D721Med (cell line): ENCODE results near the gene SETD5.

Experiments
- DNase-seq: peaks from one replicate; pipeline ENCODE4 v3.0.0; 2011; ENCODE audit warnings: low spot score; ENCODE audit not compliant: insufficient read length
- FAIRE-seq: peaks from 2 replicates; lab custom pipeline; 2011; peaks lifted over from hg19 to GRCh38; lab: Jason Lieb, UNC
- CTCF ChIP-seq: IDR thresholded peaks from 2 replicates; pipeline ENCODE4 v1.5.1; 2012; ENCODE audit warnings: mild to moderate bottlenecking, control low read depth; ENCODE audit not compliant: insufficient read depth; ENCODE audit errors: missing control alignments

SETD5 gene

GRCh38 chr3:9361691-9362388 is 35.6 kb upstream of the SETD5 start:
- DNase-seq: no peak
- no peak for FAIRE-seq
- TF ChIP-seq CTCF: no peak

- FAIRE-seq (no peak), DNase-seq (peak; percentile 64)
- no peak for TF ChIP-seq CTCF
These were observed 34.5 kb upstream of the SETD5 start, which contains the start of gene THUMPD3 for GRCh38 chr3:9362731-9363530. Gene THUMPD3, plus strand, starts transcription at chr3:9363054. Its CDS starts 2,015 bp downstream, at chr3:9365069.

- TF ChIP-seq CTCF: no peak
- DNase-seq (no peak), FAIRE-seq (no peak)
These were observed 27.9 kb upstream of the SETD5 start for GRCh38 chr3:9369508-9369907.

- DNase-seq: no peak
- TF ChIP-seq CTCF: no peak
- no peak for FAIRE-seq
These were observed 23.9 kb upstream of the SETD5 start for GRCh38 chr3:9373465-9373864.

- no peak for TF ChIP-seq CTCF
- no peak for DNase-seq
- FAIRE-seq: peak; percentile 63
These were observed 19.4 kb upstream of the SETD5 start for GRCh38 chr3:9377981-9378380.

GRCh38 chr3:9379327-9379726 is 18.1 kb upstream of the SETD5 start:
- FAIRE-seq (no peak), DNase-seq (no peak)
- no peak for TF ChIP-seq CTCF

GRCh38 chr3:9380014-9380413 is 17.4 kb upstream of the SETD5 start:
- FAIRE-seq (no peak), DNase-seq (no peak)
- TF ChIP-seq CTCF: no peak
